ENCODE data around the gene CNOT8.

DNA sequence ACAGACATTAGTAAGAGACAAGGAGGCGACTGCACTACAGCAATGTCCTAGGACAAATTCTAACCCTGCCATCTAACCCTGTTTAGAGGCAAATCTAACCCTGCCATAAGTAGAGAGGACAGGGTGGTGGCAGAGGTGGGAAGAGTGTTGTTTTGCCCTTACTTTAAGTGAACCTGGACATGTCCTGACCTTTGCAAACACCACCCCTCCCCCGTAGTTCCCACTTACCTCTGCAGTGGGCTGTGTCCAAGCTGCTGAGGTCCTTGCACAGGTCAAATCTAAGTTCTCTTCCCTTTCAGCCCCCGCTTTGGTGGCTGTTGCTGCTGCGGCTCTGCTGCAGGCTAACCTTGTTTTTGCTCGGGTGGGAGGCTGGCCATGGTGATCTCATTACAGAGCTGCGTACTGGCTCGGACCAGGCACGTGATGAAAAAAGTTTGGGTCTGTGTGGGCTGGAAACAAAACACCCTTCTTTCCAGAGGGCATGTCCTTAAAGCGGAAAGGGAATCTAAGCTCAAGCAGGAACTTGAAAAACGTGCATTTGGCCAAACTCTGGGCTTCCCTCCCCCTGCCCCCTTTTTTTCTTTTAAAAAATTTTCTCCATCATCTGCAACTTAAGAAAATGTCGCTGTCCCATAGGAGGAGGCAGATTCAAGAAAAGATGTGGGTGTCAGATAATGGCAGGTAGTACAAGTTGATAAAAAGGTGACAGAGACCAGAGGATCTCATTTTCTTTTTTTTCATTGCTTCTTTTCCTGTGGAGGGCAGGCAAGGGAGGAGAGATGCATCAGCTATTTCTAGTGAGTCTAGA is 8.0 kb upstream of the CNOT8 start, which contains the start of gene FAXDC2:
- peak in 1 of 3 donors; percentile 14 for TF ChIP-seq POLR2A (IDR thresholded peaks at IDR 0.05)
- TF ChIP-seq, protein P1, sequence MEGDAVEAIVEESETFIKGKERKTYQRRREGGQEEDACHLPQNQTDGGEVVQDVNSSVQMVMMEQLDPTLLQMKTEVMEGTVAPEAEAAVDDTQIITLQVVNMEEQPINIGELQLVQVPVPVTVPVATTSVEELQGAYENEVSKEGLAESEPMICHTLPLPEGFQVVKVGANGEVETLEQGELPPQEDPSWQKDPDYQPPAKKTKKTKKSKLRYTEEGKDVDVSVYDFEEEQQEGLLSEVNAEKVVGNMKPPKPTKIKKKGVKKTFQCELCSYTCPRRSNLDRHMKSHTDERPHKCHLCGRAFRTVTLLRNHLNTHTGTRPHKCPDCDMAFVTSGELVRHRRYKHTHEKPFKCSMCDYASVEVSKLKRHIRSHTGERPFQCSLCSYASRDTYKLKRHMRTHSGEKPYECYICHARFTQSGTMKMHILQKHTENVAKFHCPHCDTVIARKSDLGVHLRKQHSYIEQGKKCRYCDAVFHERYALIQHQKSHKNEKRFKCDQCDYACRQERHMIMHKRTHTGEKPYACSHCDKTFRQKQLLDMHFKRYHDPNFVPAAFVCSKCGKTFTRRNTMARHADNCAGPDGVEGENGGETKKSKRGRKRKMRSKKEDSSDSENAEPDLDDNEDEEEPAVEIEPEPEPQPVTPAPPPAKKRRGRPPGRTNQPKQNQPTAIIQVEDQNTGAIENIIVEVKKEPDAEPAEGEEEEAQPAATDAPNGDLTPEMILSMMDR (IDR thresholded peaks at IDR 0.05 in 8 of 11, conservative IDR thresholded peaks at IDR 0.05 in 3 of 11), result no peak
